ENCODE results near the gene NPC2.

NPC2 gene

GRCh38 chr14:74501691-74502090 is 8.6 kb upstream of the NPC2 start:
- DNase-seq = no peak

- DNase-seq = peak; percentile 67
These were observed 8.1 kb upstream of the NPC2 start for GRCh38 chr14:74501135-74501614.

GRCh38 chr14:74500417-74501134 is 7.5 kb upstream of the NPC2 start:
- DNase-seq = no peak

GRCh38 chr14:74495356-74495755 is 2.3 kb upstream of the NPC2 start:
- DNase-seq = no peak

GRCh38 chr14:74493343-74494261 is 497 bp upstream of the NPC2 start, which contains the start of gene ISCA2:
Gene ISCA2 (plus strand): TSS chr14:74493765. CDS start chr14:74493775, 10 bp downstream.
- peak; percentile 100 for DNase-seq

GRCh38 chr14:74491956-74492775 is 939 bp downstream of the NPC2 start:
- peak; percentile 65 for DNase-seq

- no peak for DNase-seq
These were observed 2.6 kb downstream of the NPC2 start for GRCh38 chr14:74490486-74490885.

- peak; percentile 77 for DNase-seq
These were observed 4.2 kb downstream of the NPC2 start for GRCh38 chr14:74488786-74489397.

- no peak for DNase-seq
These were observed 6.9 kb downstream of the NPC2 start for GRCh38 chr14:74486164-74486563.

GRCh38 chr14:74483321-74483720 is 9.8 kb downstream of the NPC2 start:
- no peak for DNase-seq

- DNase-seq = no peak
These were observed 10.5 kb downstream of the NPC2 start for GRCh38 chr14:74482571-74482970.

- DNase-seq = no peak
These were observed 13.1 kb downstream of the NPC2 start for GRCh38 chr14:74480046-74480445.

- peak; percentile 38 for DNase-seq
These were observed 14.0 kb downstream of the NPC2 start for GRCh38 chr14:74478996-74479635.

- no peak for DNase-seq
These were observed 16.5 kb downstream of the NPC2 start for GRCh38 chr14:74476607-74477006.

- DNase-seq = no peak
These were observed 17.0 kb downstream of the NPC2 start for GRCh38 chr14:74476107-74476506.

- peak; percentile 78 for DNase-seq
These were observed 17.4 kb downstream of the NPC2 start for GRCh38 chr14:74475678-74476077.

- no peak for DNase-seq
These were observed 18.7 kb downstream of the NPC2 start for GRCh38 chr14:74474376-74474775.

GRCh38 chr14:74472601-74473000 is 20.5 kb downstream of the NPC2 start:
- no peak for DNase-seq

- DNase-seq = no peak
These were observed 23.3 kb downstream of the NPC2 start for GRCh38 chr14:74469548-74470518.

- no peak for DNase-seq
These were observed 24.6 kb downstream of the NPC2 start for GRCh38 chr14:74468513-74468912.

- DNase-seq = no peak
These were observed 27.8 kb downstream of the NPC2 start for GRCh38 chr14:74465335-74465734.

Data from EL (cell line).